HL-60 (cell line): ENCODE measurements around the gene ANXA3.

ENCODE experiments used
- TF ChIP-seq, protein P1 (sequence below): IDR thresholded peaks from one replicate; pipeline ENCODE4 v1.5.1; 2011; ENCODE audit warnings: low read length, control low read depth, inconsistent platforms; ENCODE audit not compliant: insufficient read depth
- TF ChIP-seq, protein P2 (sequence below): IDR thresholded peaks from 2 replicates; pipeline ENCODE4 v1.6.1; 2012; ENCODE audit warnings: low read depth; ENCODE audit not compliant: insufficient replicate concordance

GRCh38 chr4:78601013-78601412, 49.4 kb downstream of the ANXA3 start:
- TF ChIP-seq, protein P1, sequence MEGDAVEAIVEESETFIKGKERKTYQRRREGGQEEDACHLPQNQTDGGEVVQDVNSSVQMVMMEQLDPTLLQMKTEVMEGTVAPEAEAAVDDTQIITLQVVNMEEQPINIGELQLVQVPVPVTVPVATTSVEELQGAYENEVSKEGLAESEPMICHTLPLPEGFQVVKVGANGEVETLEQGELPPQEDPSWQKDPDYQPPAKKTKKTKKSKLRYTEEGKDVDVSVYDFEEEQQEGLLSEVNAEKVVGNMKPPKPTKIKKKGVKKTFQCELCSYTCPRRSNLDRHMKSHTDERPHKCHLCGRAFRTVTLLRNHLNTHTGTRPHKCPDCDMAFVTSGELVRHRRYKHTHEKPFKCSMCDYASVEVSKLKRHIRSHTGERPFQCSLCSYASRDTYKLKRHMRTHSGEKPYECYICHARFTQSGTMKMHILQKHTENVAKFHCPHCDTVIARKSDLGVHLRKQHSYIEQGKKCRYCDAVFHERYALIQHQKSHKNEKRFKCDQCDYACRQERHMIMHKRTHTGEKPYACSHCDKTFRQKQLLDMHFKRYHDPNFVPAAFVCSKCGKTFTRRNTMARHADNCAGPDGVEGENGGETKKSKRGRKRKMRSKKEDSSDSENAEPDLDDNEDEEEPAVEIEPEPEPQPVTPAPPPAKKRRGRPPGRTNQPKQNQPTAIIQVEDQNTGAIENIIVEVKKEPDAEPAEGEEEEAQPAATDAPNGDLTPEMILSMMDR, result no peak
- TF ChIP-seq, protein P2, sequence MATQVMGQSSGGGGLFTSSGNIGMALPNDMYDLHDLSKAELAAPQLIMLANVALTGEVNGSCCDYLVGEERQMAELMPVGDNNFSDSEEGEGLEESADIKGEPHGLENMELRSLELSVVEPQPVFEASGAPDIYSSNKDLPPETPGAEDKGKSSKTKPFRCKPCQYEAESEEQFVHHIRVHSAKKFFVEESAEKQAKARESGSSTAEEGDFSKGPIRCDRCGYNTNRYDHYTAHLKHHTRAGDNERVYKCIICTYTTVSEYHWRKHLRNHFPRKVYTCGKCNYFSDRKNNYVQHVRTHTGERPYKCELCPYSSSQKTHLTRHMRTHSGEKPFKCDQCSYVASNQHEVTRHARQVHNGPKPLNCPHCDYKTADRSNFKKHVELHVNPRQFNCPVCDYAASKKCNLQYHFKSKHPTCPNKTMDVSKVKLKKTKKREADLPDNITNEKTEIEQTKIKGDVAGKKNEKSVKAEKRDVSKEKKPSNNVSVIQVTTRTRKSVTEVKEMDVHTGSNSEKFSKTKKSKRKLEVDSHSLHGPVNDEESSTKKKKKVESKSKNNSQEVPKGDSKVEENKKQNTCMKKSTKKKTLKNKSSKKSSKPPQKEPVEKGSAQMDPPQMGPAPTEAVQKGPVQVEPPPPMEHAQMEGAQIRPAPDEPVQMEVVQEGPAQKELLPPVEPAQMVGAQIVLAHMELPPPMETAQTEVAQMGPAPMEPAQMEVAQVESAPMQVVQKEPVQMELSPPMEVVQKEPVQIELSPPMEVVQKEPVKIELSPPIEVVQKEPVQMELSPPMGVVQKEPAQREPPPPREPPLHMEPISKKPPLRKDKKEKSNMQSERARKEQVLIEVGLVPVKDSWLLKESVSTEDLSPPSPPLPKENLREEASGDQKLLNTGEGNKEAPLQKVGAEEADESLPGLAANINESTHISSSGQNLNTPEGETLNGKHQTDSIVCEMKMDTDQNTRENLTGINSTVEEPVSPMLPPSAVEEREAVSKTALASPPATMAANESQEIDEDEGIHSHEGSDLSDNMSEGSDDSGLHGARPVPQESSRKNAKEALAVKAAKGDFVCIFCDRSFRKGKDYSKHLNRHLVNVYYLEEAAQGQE, result no peak
